Measurements from ENCODE around the gene ACKR1. TPM values are rescaled to one million over a fixed set of nuclear protein-coding genes. Genes with fewer than 3 reads are reported as not detected.

The ACKR1 gene
- total RNA-seq, 1 experiment from 2014 or later, result not detected

DNA sequence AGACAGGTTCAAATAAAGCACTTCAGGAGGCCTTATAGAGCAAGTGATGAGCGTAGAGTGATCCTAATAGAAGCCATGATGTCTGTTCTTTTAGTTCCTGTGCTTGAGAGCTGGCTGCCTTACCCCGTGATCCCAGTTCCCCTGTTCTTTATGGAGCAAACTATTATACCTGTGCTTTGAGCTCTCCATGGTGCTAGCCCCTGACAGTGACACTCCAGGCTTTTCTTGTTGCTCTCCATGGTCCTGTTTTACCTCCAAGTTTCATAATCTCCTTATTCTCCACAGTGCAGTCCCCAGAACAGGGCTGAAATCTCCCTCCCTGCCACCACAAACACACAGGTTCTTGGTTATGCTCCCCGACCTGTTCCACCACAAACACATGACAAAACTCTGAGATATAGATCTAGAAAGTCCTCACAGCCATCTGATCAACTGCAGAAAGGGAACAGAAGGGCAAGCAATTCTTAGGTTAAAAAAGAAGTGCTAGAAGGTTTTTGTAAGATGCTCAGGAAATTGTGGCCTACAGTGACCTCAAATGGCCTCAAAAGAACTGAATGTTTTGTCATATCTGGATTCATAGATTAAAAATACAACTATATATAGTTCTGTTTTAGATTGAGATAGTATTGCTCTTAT is 27.3 kb upstream of the ACKR1 start:
- Histone ChIP-seq H3K9me3 (replicated peaks) (no peaks in the 10 kb centered on the region), H3K27ac (no peak overlapping the region), H3K4me1 (replicated peaks) (no peaks in the 10 kb centered on the region), H3K27me3 (replicated peaks) (peaks cover 8% of the 10 kb centered on the region), H3K4me3 (no peak overlapping the region), H3K36me3 (no peaks in the 10 kb centered on the region)
- peak in 1 of 2 experiments; percentile 13 for DNase-seq (ENCODE audit: low read depth in 1 of 2, low spot score in 2 of 2)

DNA sequence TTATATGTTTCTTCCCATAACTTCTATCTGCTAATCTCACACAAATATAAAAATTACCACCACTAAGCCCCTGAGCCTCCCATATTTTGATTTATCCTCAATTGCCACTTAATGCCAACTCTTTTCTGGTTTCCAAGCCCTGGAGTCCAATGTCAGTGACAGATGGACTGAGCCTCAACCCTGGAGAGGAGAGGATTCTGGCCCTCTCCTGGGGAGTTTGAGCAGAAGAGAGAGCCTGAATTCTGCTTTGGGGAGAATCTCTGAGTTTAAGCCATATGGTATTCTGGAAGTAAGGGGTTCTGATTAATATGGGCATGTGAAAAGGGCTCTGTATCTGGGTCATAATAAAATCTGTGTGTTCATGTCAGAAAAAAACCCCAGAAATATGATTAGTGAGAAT is 24.8 kb upstream of the ACKR1 start:
- H3K4me3 ChIP-seq, result no peak overlapping the region
- DNase-seq (ENCODE audit: low read depth in 1 of 2, low spot score in 2 of 2), result no peak

DNA sequence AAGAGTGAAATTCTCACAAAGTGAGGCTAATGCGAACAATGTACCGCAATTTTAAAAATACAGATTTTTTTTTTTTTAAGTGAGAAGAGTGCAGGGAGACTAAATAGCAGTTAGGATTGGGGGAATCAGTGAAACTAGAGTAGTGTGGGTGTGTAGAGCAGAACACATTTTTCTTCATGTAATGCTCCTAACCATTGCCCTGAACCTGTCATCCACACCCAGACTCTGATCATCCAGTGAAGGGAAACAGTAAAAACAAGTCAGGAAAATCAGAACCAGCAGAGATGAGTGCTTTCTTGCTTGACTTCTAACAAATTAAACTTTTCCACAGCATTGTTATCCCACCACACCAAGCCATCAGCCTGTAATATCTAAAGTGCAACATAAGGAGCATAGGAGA is 24.2 kb upstream of the ACKR1 start:
- no peak overlapping the region for H3K27ac ChIP-seq
- H3K4me1 ChIP-seq (replicated peaks), result no peaks in the 10 kb centered on the region
- no peak overlapping the region for H3K4me3 ChIP-seq
- no peak for DNase-seq (ENCODE audit: low read depth in 1 of 2, low spot score in 2 of 2)
- H3K36me3 ChIP-seq, result no peaks in the 10 kb centered on the region
- H3K27me3 ChIP-seq (replicated peaks), result peaks cover 2% of the 10 kb centered on the region; the same call in 1 of the 2 replicates
- H3K9me3 ChIP-seq (replicated peaks), result no peaks in the 10 kb centered on the region

More for the DNA sequence above, 24.8 kb upstream of the ACKR1 start:
- Histone ChIP-seq H3K9me3 (replicated peaks) (no peaks in the 10 kb centered on the region), H3K27me3 (replicated peaks) (peaks cover 3% of the 10 kb centered on the region), H3K27ac (no peak overlapping the region), H3K4me1 (replicated peaks) (no peaks in the 10 kb centered on the region), H3K36me3 (no peaks in the 10 kb centered on the region)

DNA sequence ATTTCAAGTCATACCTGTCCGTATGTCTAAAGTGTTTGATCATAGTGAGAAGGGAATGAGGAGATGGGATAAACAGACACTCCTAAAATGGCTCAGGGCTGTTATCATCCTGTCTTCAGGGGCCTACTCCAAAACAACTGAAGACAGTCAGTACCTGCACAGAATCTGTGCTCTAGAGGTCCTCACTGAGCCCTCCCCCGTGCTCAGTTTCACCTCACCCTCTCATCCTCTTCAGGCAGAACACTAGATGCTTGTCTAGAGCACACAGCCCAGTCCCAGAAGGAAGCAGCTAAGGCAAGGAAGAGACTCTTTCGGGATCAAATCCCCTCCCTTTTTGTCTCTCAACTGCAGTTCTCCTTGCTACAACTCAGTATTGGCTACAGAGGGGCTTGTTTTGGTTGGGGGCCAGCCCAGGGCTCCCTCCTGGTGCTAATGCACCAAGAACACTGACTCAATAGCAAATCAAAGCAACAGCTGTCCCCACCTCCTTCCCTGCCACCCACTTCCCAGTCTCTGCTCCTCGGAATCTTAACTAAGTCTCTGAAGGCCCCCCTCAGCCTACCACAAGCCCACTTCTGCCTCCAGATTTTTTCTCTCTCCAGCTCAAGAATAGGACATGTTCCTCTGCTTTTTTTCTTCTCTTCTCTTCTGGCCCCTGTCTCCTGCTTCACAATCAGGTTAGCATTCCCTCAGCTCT is 23.2 kb upstream of the ACKR1 start:
- Histone ChIP-seq H3K27ac (no peak overlapping the region), H3K4me1 (replicated peaks) (no peaks in the 10 kb centered on the region), H3K9me3 (replicated peaks) (no peaks in the 10 kb centered on the region), H3K27me3 (replicated peaks) (peaks cover 2% of the 10 kb centered on the region; the same call in 1 of the 2 replicates), H3K36me3 (no peaks in the 10 kb centered on the region), H3K4me3 (no peak overlapping the region)
- DNase-seq (ENCODE audit: low read depth in 1 of 2, low spot score in 2 of 2), result no peak

DNA sequence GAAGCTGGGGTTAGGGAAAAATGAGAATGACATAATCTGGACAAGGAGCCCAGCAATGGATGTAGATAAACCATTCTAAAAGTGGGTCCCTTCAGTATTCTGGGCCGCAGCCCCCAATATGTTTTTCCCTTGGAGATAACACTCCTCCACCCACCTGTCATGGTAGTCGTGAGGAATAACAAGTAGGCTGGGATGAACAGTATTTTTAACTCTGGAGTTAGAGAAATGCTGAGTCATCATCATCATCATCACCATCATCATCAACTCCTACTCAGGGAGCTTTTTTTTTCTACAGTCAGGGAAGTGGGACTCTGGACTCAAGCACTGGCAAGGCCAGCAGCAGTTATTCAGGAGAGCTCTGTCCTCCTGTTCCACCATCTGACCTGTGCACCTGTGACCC is 20.5 kb upstream of the ACKR1 start:
- no peaks in the 10 kb centered on the region for H3K36me3 ChIP-seq
- no peak for DNase-seq (ENCODE audit: low read depth in 1 of 2, low spot score in 2 of 2)
- H3K4me1 ChIP-seq (replicated peaks), result no peaks in the 10 kb centered on the region
- H3K27ac ChIP-seq, result no peak overlapping the region
- H3K27me3 ChIP-seq (replicated peaks), result peaks cover 15% of the 10 kb centered on the region
- H3K4me3 ChIP-seq, result no peak overlapping the region
- H3K9me3 ChIP-seq (replicated peaks), result no peaks in the 10 kb centered on the region

DNA sequence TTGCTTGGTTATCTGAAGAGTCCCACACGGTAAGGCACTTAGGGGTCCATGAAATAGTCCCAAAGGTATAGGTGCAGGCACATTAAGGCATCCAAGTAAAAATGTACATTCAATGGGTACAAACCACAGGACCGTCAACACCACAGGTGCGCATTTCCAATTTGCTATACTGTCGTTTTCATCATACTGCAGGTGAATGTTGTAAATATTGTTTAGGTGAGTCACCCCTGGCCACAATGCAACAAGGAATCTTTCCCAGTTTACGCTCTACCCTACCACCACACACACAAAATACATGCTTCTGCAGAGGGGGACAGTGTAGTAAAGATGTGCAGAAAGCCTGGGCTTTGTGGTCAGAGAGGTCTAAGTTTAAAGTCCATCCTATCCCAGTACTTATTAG is 19.6 kb upstream of the ACKR1 start:
- H3K9me3 ChIP-seq (replicated peaks), result no peaks in the 10 kb centered on the region
- DNase-seq (ENCODE audit: low read depth in 1 of 2, low spot score in 2 of 2), result no peak
- H3K27me3 ChIP-seq (replicated peaks), result peaks cover 17% of the 10 kb centered on the region
- no peaks in the 10 kb centered on the region for H3K36me3 ChIP-seq
- no peak overlapping the region for H3K4me3 ChIP-seq
- no peak overlapping the region for H3K27ac ChIP-seq
- no peaks in the 10 kb centered on the region for H3K4me1 ChIP-seq (replicated peaks)

DNA sequence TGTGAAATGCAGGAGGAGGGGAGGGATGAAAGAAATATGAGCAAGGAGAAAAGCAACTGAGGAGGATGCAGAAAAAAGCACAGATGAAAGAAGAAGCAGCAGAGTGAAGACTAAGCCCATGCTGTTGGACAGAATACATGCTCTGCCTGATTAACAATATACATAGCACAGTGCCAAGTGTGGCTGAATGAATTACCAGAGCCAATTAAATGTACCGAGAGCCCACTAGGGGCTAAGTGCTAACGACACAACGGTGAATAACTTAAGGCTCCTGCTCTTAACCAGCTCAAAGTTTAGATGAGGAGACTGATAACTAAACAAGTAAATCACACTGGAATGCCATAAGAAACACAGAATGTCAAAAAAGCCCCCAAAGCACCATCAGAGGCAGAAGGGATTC is 17.6 kb upstream of the ACKR1 start:
- no peak for DNase-seq (ENCODE audit: low read depth in 1 of 2, low spot score in 2 of 2)
- H3K27ac ChIP-seq, result no peak overlapping the region
- H3K27me3 ChIP-seq (replicated peaks), result peaks cover 30% of the 10 kb centered on the region
- no peaks in the 10 kb centered on the region for H3K4me1 ChIP-seq (replicated peaks)
- no peaks in the 10 kb centered on the region; the same call in 1 of the 2 replicates for H3K9me3 ChIP-seq (replicated peaks)
- H3K36me3 ChIP-seq, result no peaks in the 10 kb centered on the region
- H3K4me3 ChIP-seq, result no peak overlapping the region

- H3K4me1 ChIP-seq (replicated peaks), result no peaks in the 10 kb centered on the region
- DNase-seq (ENCODE audit: low read depth in 1 of 2, low spot score in 2 of 2), result no peak
- no peak overlapping the region for H3K4me3 ChIP-seq
- no peaks in the 10 kb centered on the region; the same call in 1 of the 2 replicates for H3K9me3 ChIP-seq (replicated peaks)
- no peaks in the 10 kb centered on the region for H3K36me3 ChIP-seq
- no peak overlapping the region for H3K27ac ChIP-seq
- peaks cover 30% of the 10 kb centered on the region for H3K27me3 ChIP-seq (replicated peaks)
Observed at GRCh38 chr1:159187647-159188374, 16.9 kb upstream of the ACKR1 start.

DNA sequence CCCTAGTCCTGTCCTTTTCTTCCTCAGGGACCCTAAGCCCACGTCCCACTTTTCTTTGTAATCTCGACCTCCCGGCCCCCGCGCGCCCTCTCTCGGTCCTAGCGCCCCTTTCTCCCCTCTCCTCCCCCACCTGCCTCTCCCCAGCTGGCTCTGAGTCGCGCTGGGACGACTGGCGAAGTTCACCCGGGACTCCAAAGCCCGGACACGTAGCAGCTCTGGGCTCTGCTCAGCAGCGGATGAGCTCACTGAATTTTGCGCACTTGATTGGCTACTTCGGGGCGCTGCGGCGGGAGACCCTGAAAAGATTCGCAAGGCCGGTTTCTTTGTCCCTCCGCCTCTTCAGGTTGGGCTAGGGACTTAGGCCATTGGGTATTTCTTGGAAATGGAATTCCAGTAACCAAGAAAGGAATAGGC is 16.3 kb upstream of the ACKR1 start:
- DNase-seq (ENCODE audit: low read depth in 1 of 2, low spot score in 2 of 2), result no peak
- no peak overlapping the region for H3K27ac ChIP-seq
- no peaks in the 10 kb centered on the region for H3K4me1 ChIP-seq (replicated peaks)
- H3K36me3 ChIP-seq, result no peaks in the 10 kb centered on the region
- H3K4me3 ChIP-seq, result no peak overlapping the region
- peaks cover 30% of the 10 kb centered on the region for H3K27me3 ChIP-seq (replicated peaks)
- no peaks in the 10 kb centered on the region; the same call in 1 of the 2 replicates for H3K9me3 ChIP-seq (replicated peaks)

- H3K36me3 ChIP-seq, result no peaks in the 10 kb centered on the region
- H3K27ac ChIP-seq, result no peak overlapping the region
- H3K4me3 ChIP-seq, result no peak overlapping the region
- H3K9me3 ChIP-seq (replicated peaks), result no peaks in the 10 kb centered on the region; the same call in 1 of the 2 replicates
- H3K4me1 ChIP-seq (replicated peaks), result no peaks in the 10 kb centered on the region
- no peak for DNase-seq (ENCODE audit: low read depth in 1 of 2, low spot score in 2 of 2)
- H3K27me3 ChIP-seq (replicated peaks), result peaks cover 28% of the 10 kb centered on the region
Observed at GRCh38 chr1:159190441-159190840, 14.2 kb upstream of the ACKR1 start.

DNA sequence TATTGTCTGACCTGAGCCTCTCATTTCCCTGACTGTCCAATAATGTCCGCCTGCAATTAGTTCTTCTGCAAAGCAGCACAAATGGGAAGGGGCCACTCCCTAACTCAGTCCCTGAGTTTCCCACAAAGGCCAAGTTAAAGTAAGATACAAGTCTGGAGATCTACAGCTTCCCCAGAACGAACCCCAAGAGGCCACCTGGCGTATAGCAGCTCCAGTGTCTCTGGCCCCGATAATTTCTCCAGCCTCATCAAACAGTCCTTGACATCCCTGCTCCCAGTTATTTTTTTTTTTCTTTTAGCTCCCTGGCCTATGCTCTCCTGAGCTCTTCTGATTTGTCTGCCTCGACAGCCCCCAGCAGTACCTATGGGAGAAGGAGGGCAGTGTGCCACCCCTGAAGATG is 8.1 kb upstream of the ACKR1 start:
- no peak overlapping the region for H3K27ac ChIP-seq

GRCh38 chr1:159197561-159198557 is 6.8 kb upstream of the ACKR1 start:
- H3K27ac ChIP-seq, result no peak overlapping the region
- H3K4me3 ChIP-seq, result no peak overlapping the region
- DNase-seq (ENCODE audit: low read depth in 1 of 2, low spot score in 2 of 2), result peak; percentile 38 to 66
- H3K9me3 ChIP-seq (replicated peaks), result no peaks in the 10 kb centered on the region
- H3K27me3 ChIP-seq (replicated peaks), result no peaks in the 10 kb centered on the region
- no peaks in the 10 kb centered on the region for H3K36me3 ChIP-seq
- no peaks in the 10 kb centered on the region for H3K4me1 ChIP-seq (replicated peaks)

More for the DNA sequence above, 8.1 kb upstream of the ACKR1 start:
- no peaks in the 10 kb centered on the region; the same call in 1 of the 2 replicates for H3K9me3 ChIP-seq (replicated peaks)
- no peaks in the 10 kb centered on the region for H3K4me1 ChIP-seq (replicated peaks)
- H3K4me3 ChIP-seq, result no peak overlapping the region
- DNase-seq (ENCODE audit: low read depth in 1 of 2, low spot score in 2 of 2), result no peak
- H3K36me3 ChIP-seq, result no peaks in the 10 kb centered on the region
- H3K27me3 ChIP-seq (replicated peaks), result peaks cover 2% of the 10 kb centered on the region; the same call in 1 of the 2 replicates

GRCh38 chr1:159199901-159200300 is 4.8 kb upstream of the ACKR1 start:
- Histone ChIP-seq H3K27me3 (replicated peaks) (no peaks in the 10 kb centered on the region), H3K36me3 (no peaks in the 10 kb centered on the region), H3K4me3 (no peak overlapping the region), H3K9me3 (replicated peaks) (no peaks in the 10 kb centered on the region), H3K27ac (no peak overlapping the region), H3K4me1 (replicated peaks) (no peaks in the 10 kb centered on the region)
- no peak for DNase-seq (ENCODE audit: low read depth in 1 of 2, low spot score in 2 of 2)

Data from SJSA1 (cell line).